H1 (cell line): ENCODE results near the gene RASGEF1B. TPM values are rescaled to one million over a fixed set of nuclear protein-coding genes. Genes with fewer than 3 reads are reported as not detected.

Experiments
- CTCF ChIA-PET: fragments of 300-600 bp; sonication (Branson Sonifier 250); formaldehyde crosslinking; loops from one replicate; lab custom pipeline; 2021; ENCODE audit not compliant: partially characterized antibody; lab: Charles Lee
- POLR2A ChIA-PET: fragments of 300-600 bp; sonication (Branson Sonifier 250); formaldehyde crosslinking; loops from one replicate; lab custom pipeline; 2021; ENCODE audit warnings: inconsistent platforms; ENCODE audit not compliant: partially characterized antibody; lab: Charles Lee
- DNase-seq, 2 experiments: peaks; one replicate each; pipeline versions ENCODE4 v3.0.0 to v3.0.0-alpha.2; 2010 to 2022; ENCODE audit warnings: low spot score in 2 of 2, low read depth in 1 of 2, mixed read lengths in 1 of 2
- FAIRE-seq: peaks from 2 replicates; lab custom pipeline; 2011; peaks lifted over from hg19 to GRCh38; lab: Jason Lieb, UNC
- H2AFZ ChIP-seq: 2 replicates; pipeline ENCODE4 v1.8.1; 2012; ENCODE audit warnings: low read length, inconsistent platforms
- H2AK5ac ChIP-seq: 2 replicates; pipeline ENCODE4 v1.6.1; 2013; ENCODE audit warnings: low read depth, low read length
- H2BK120ac ChIP-seq: replicated peaks from 2 replicates; pipeline ENCODE3; 2013; ENCODE audit warnings: low read depth, low read length, inconsistent platforms
- H2BK12ac ChIP-seq: 2 replicates; pipeline ENCODE4 v1.6.1; 2013; ENCODE audit warnings: low read depth, low read length
- H2BK15ac ChIP-seq: 2 replicates; pipeline ENCODE4 v1.6.1; 2013; ENCODE audit warnings: low read length
- H2BK20ac ChIP-seq: 2 replicates; pipeline ENCODE4 v1.6.1; 2013; ENCODE audit warnings: low read length
- H2BK5ac ChIP-seq: 2 replicates; pipeline ENCODE4 v1.6.1; 2013; ENCODE audit warnings: low read depth, low read length
- H3K14ac ChIP-seq: 2 replicates; pipeline ENCODE4 v1.6.1; 2013; ENCODE audit warnings: inconsistent platforms; ENCODE audit not compliant: insufficient read length
- H3K18ac ChIP-seq: 2 replicates; pipeline ENCODE4 v1.6.1; 2013; ENCODE audit warnings: low read length; ENCODE audit errors: extremely low read depth
- H3K23ac ChIP-seq: 2 replicates; pipeline ENCODE4 v1.6.1; 2013; ENCODE audit warnings: inconsistent platforms; ENCODE audit not compliant: insufficient read length
- H3K23me2 ChIP-seq: 2 replicates; pipeline ENCODE4 v1.6.1; 2013; ENCODE audit warnings: low read depth, low read length
- H3K27ac ChIP-seq: 2 replicates; pipeline ENCODE4 v1.6.1; 2011; ENCODE audit warnings: low read depth, low read length, inconsistent platforms
- H3K27me3 ChIP-seq, 4 experiments: replicated peaks in 1 of 4; 1 replicate in 1 of 4; 2 replicates in 3 of 4; pipeline versions ENCODE4 v1.6.1 to v1.8.1; 2011 to 2013; ENCODE audit warnings: low read length in 3 of 4, mild to moderate bottlenecking in 3 of 4, inconsistent platforms in 2 of 4, mixed read lengths in 2 of 4, moderate library complexity in 1 of 4; ENCODE audit not compliant: control insufficient read depth in 3 of 4, insufficient read depth in 3 of 4; ENCODE audit errors: extremely low read depth in 1 of 4
- H3K36me3 ChIP-seq, 4 experiments: 2 replicates each; pipeline versions ENCODE4 v1.6.1 to v1.8.1; 2011 to 2013; ENCODE audit warnings: mild to moderate bottlenecking in 4 of 4, low read length in 3 of 4, moderate library complexity in 2 of 4, control low read depth in 1 of 4, inconsistent platforms in 1 of 4; ENCODE audit not compliant: insufficient read depth in 4 of 4, control insufficient read depth in 2 of 4
- H3K4ac ChIP-seq: replicated peaks from 2 replicates; pipeline ENCODE3; 2013; ENCODE audit warnings: low read length, low read depth, mixed read lengths, inconsistent platforms; ENCODE audit not compliant: insufficient read length
- H3K4me1 ChIP-seq, 4 experiments: replicated peaks in 1 of 4; 1 replicate in 1 of 4; 2 replicates in 3 of 4; pipeline versions ENCODE4 v1.6.1 to v1.8.1; 2011 to 2013; ENCODE audit warnings: low read length in 3 of 4, inconsistent platforms in 2 of 4, mixed read lengths in 1 of 4; ENCODE audit not compliant: insufficient read depth in 4 of 4, control insufficient read depth in 3 of 4
- H3K4me2 ChIP-seq, 2 experiments: 2 replicates each; pipeline versions ENCODE4 v1.6.1 to v1.8.1; 2011 to 2013; ENCODE audit warnings: low read depth in 2 of 2, low read length in 2 of 2, control low read depth in 1 of 2, inconsistent platforms in 1 of 2, mild to moderate bottlenecking in 1 of 2; ENCODE audit not compliant: insufficient read depth in 1 of 2
- H3K4me3 ChIP-seq, 4 experiments: fragments of 200-600, 300-600 bp in 1 of 4; sonication (generic), shearing (Covaris generic), sonication (Bioruptor Twin) in 1 of 4; 2 replicates each; pipeline versions ENCODE4 v1.5.1 to v1.8.1; 2011 to 2016; ENCODE audit warnings: low read length in 4 of 4, low read depth in 3 of 4, control low read depth in 2 of 4, inconsistent platforms in 2 of 4, mild to moderate bottlenecking in 2 of 4, mixed read lengths in 1 of 4, moderate library complexity in 1 of 4; ENCODE audit not compliant: insufficient read depth in 2 of 4; ENCODE audit errors: extremely low read depth in 1 of 4
- H3K56ac ChIP-seq: replicated peaks from 2 replicates; pipeline ENCODE3; 2013; ENCODE audit warnings: low read depth, mild to moderate bottlenecking, mixed read lengths, low read length, inconsistent platforms; ENCODE audit not compliant: insufficient read length
- H3K79me1 ChIP-seq: 2 replicates; pipeline ENCODE4 v1.6.1; 2013; ENCODE audit warnings: low read depth, low read length, control low read depth
- H3K79me2 ChIP-seq, 2 experiments: 2 replicates each; pipeline versions ENCODE4 v1.6.1 to v1.8.1; 2012 to 2013; ENCODE audit warnings: low read length in 2 of 2, mild to moderate bottlenecking in 2 of 2, inconsistent platforms in 1 of 2; ENCODE audit not compliant: insufficient read depth in 2 of 2, control insufficient read depth in 1 of 2
- H3K9ac ChIP-seq, 4 experiments: replicated peaks in 1 of 4; 1 replicate in 1 of 4; 2 replicates in 3 of 4; pipeline versions ENCODE4 v1.6.1 to v1.8.1; 2011 to 2013; ENCODE audit warnings: low read depth in 3 of 4, low read length in 3 of 4, control low read depth in 2 of 4, mild to moderate bottlenecking in 2 of 4, moderate library complexity in 2 of 4, inconsistent platforms in 1 of 4; ENCODE audit errors: extremely low read depth in 1 of 4
- H3K9me3 ChIP-seq, 2 experiments: 2 replicates each; pipeline versions ENCODE4 v1.6.1 to v1.8.1; 2012 to 2013; ENCODE audit warnings: mild to moderate bottlenecking in 2 of 2, moderate library complexity in 2 of 2, control low read depth in 1 of 2, inconsistent platforms in 1 of 2, low read depth in 1 of 2, low read length in 1 of 2, mixed read lengths in 1 of 2; ENCODE audit not compliant: insufficient read depth in 2 of 2
- H4K20me1 ChIP-seq, 2 experiments: replicated peaks in 1 of 2; 2 replicates each; pipeline versions ENCODE3 to v1.8.1; 2011 to 2013; ENCODE audit warnings: inconsistent platforms in 2 of 2, low read length in 2 of 2, mild to moderate bottlenecking in 1 of 2; ENCODE audit not compliant: insufficient read depth in 2 of 2, control insufficient read depth in 1 of 2
- H4K5ac ChIP-seq: 2 replicates; pipeline ENCODE4 v1.6.1; 2013; ENCODE audit warnings: low read length, low read depth, mixed read lengths, inconsistent platforms; ENCODE audit not compliant: insufficient read length
- H4K8ac ChIP-seq: 2 replicates; pipeline ENCODE4 v1.8.0; 2013; ENCODE audit warnings: mild to moderate bottlenecking, moderate library complexity, low read length, inconsistent platforms; ENCODE audit not compliant: insufficient read depth; ENCODE audit errors: extremely low read depth
- H4K91ac ChIP-seq: replicated peaks from 2 replicates; pipeline ENCODE3; 2013; ENCODE audit warnings: low read length, mixed read lengths, inconsistent platforms; ENCODE audit not compliant: insufficient read length
- ASH2L ChIP-seq: fragments of 200-600, 300-600 bp; sonication (generic); IDR thresholded peaks from one replicate; pipeline ENCODE4 v1.7.1; 2017; ENCODE audit warnings: low read length
- ATF3 ChIP-seq: IDR thresholded peaks from 2 replicates; pipeline ENCODE4 v1.6.1; 2011; ENCODE audit warnings: low read depth, mild to moderate bottlenecking, low read length; ENCODE audit not compliant: insufficient read depth
- BCL11A ChIP-seq, 2 experiments: IDR thresholded peaks; one replicate each; pipeline ENCODE4 v1.6.1; 2011; ENCODE audit warnings: low read depth in 2 of 2, low read length in 2 of 2, mild to moderate bottlenecking in 2 of 2
- E2F6 ChIP-seq: IDR thresholded peaks from 2 replicates; pipeline ENCODE4 v1.6.1; 2012; ENCODE audit warnings: inconsistent platforms
- EGR1 ChIP-seq: IDR thresholded peaks from 2 replicates; pipeline ENCODE4 v1.6.1; 2011; ENCODE audit warnings: low read depth, low read length, borderline replicate concordance
- JUND ChIP-seq: IDR thresholded peaks from 2 replicates; pipeline ENCODE4 v1.6.1; 2011; ENCODE audit warnings: mild to moderate bottlenecking, improper control_type of control experiment, low read length
- KDM1A ChIP-seq: fragments of 200-600, 300-600 bp; sonication (generic); IDR thresholded peaks from 2 replicates; pipeline ENCODE4 v1.7.1; 2016; ENCODE audit warnings: mild to moderate bottlenecking, low read length, borderline replicate concordance
- KDM5A ChIP-seq: fragments of 200-600 bp; IDR thresholded peaks from 2 replicates; pipeline ENCODE4 v1.7.1; 2012; ENCODE audit warnings: mild to moderate bottlenecking, low read length, inconsistent platforms, mixed read lengths
- POLR2A ChIP-seq, 2 experiments: IDR thresholded peaks; 1 replicate in 1 of 2; 2 replicates in 1 of 2; pipeline ENCODE4 v1.6.1; 2011; ENCODE audit warnings: low read depth in 2 of 2, low read length in 2 of 2, mild to moderate bottlenecking in 2 of 2; ENCODE audit errors: control extremely low read depth in 1 of 2
- RNF2 ChIP-seq: fragments of 200-900, 300-1000 bp; sonication (generic); IDR thresholded peaks from 2 replicates; pipeline ENCODE4 v1.7.1; 2016; ENCODE audit warnings: borderline replicate concordance, low read depth, mild to moderate bottlenecking, antibody characterized with exemption, low read length; ENCODE audit not compliant: poor library complexity, severe bottlenecking; ENCODE audit errors: missing control alignments
- SIX5 ChIP-seq: IDR thresholded peaks from 2 replicates; pipeline ENCODE4 v1.6.1; 2011; ENCODE audit warnings: mild to moderate bottlenecking, low read depth, low read length
- TAF1 ChIP-seq: IDR thresholded peaks from 2 replicates; pipeline ENCODE4 v1.6.1; 2011; ENCODE audit warnings: mild to moderate bottlenecking, low read depth, low read length
- TAF7 ChIP-seq: optimal IDR thresholded peaks from 2 replicates; pipeline ENCODE3; 2011; ENCODE audit warnings: low read depth, mild to moderate bottlenecking, inconsistent platforms, low read length, moderate library complexity, borderline replicate concordance
- WGBS, 2 experiments: shearing (Covaris generic) in 1 of 2; methylation state at CpG; one replicate each; pipeline versions ENCODE4 v1.1.6 to v1.1.7; 2013 to 2015; ENCODE audit warnings: low lambda C conversion rate in 2 of 2, mixed read lengths in 2 of 2, inconsistent platforms in 1 of 2, low coverage in 1 of 2, missing lambda C conversion rate in 1 of 2; ENCODE audit not compliant: insufficient replicate concordance in 2 of 2, insufficient coverage in 1 of 2, insufficient read length in 1 of 2; ENCODE audit errors: extremely low coverage in 1 of 2, missing lambda C conversion rate in 1 of 2; 5-methylcytosine and 5-hydroxymethylcytosine counted together
- polyA plus RNA-seq, 7 experiments: library from polyadenylated mRNA; depleted of rRNA in 3 of 7; stranded (reverse) in 5 of 7; unstranded in 2 of 7; fragments of >200 nt in 5 of 7; fragments of 200-250 nt in 2 of 7; gene quantifications; 1 replicate in 5 of 7; 2 replicates in 1 of 7; 4 replicates in 1 of 7; pipeline versions ENCODE4 v1.2.1 to v1.2.3, GENCODE V29; 2011 to 2013; ENCODE audit warnings: missing spikeins in 2 of 7, mixed read lengths in 2 of 7
- total RNA-seq: library from RNA; stranded (reverse); fragmentation: NEBNext Ultra II Directional; extraction: Animal tissue kit (Norgen Biotek cat#: 25700); gene quantifications from 2 replicates; pipeline ENCODE4 v1.2.1, GENCODE V29; 2021

RASGEF1B gene
- total and polyA plus RNA-seq, 2 of the 8 experiments (the other 6 are each of a cell fraction or from before 2014, with no cell fraction given), result 1.6 to 4.7 TPM

GRCh38 chr4:81442484-81443085 is 29.1 kb downstream of the RASGEF1B start:
- no peak overlapping the region for H3K4me3 ChIP-seq
- H3K79me2 ChIP-seq, result no peaks in the 10 kb centered on the region
- H3K4ac ChIP-seq, result no peak overlapping the region
- H2BK15ac ChIP-seq, result no peak overlapping the region
- H2BK20ac ChIP-seq, result no peak overlapping the region
- no peak overlapping the region for H2AFZ ChIP-seq
- H4K5ac ChIP-seq, result no peak overlapping the region
- no peak for DNase-seq
- no peaks in the 10 kb centered on the region for H3K79me1 ChIP-seq
- H3K4me2 ChIP-seq, result no peak overlapping the region
- H3K27ac ChIP-seq, result no peak overlapping the region
- peaks cover 0 to 1% (median 0%) of the 10 kb centered on the region in 4 experiments; a peak in 1 of 7 replicates for H3K27me3 ChIP-seq
- no peak overlapping the region for H3K18ac ChIP-seq
- H4K91ac ChIP-seq, result no peak overlapping the region
- ChIA-PET POLR2A (no interaction called here), CTCF (interaction anchor here (1.2 to 1.5 kb wide), 2 partner anchors 13 to 25 kb away, joined by 3 to 4 read pairs; no protein-coding TSS in a partner anchor)
- H2BK12ac ChIP-seq, result no peak overlapping the region
- H3K9me3 ChIP-seq, result no peaks in the 10 kb centered on the region
- no peak overlapping the region for H2BK120ac ChIP-seq
- no peak overlapping the region for H3K23ac ChIP-seq
- H3K23me2 ChIP-seq, result no peaks in the 10 kb centered on the region
- H2AK5ac ChIP-seq, result no peak overlapping the region
- no peak overlapping the region for H3K56ac ChIP-seq
- no peak for FAIRE-seq
- H3K9ac ChIP-seq, result no peak overlapping the region
- H4K20me1 ChIP-seq, result no peaks in the 10 kb centered on the region
- WGBS, 2 experiments, result 95% methylated on average over 4 of the region's 4 CpGs; no CpG with 5 or more reads in 1 of the 2 experiments
- no peaks in the 10 kb centered on the region for H3K4me1 ChIP-seq
- no peak overlapping the region for H3K14ac ChIP-seq
- no peak overlapping the region for H2BK5ac ChIP-seq
- H4K8ac ChIP-seq, result no peak overlapping the region
- H3K36me3 ChIP-seq, result peaks cover 0 to 11% (median 0%) of the 10 kb centered on the region in 4 experiments; a peak in 2 of 8 replicates
- TF ChIP-seq TAF1, result no peak
- TF ChIP-seq SIX5, result no peak
- TF ChIP-seq ASH2L, result no peak
- TF ChIP-seq BCL11A (IDR thresholded peaks at IDR 0.05; ENCODE audit: low read depth in 2 of 2, low read length in 2 of 2), result no peak
- TF ChIP-seq ATF3, result no peak
- TF ChIP-seq KDM1A, result no peak
- TF ChIP-seq TAF7, result no peak
- no peak for TF ChIP-seq POLR2A (IDR thresholded peaks at IDR 0.05; ENCODE audit: control extremely low read depth in 1 of 2, low read depth in 2 of 2, low read length in 2 of 2)
- TF ChIP-seq EGR1, result no peak
- no peak for TF ChIP-seq JUND
- TF ChIP-seq KDM5A, result no peak
- TF ChIP-seq E2F6, result no peak
- TF ChIP-seq RNF2, result no peak
